Measurements from ENCODE around the gene TNFRSF25. TPM values are rescaled to one million over a fixed set of nuclear protein-coding genes. Genes with fewer than 3 reads are reported as not detected.

TNFRSF25 gene
- total RNA-seq, 1 experiment from 2014 or later: 19.4 TPM

DNA sequence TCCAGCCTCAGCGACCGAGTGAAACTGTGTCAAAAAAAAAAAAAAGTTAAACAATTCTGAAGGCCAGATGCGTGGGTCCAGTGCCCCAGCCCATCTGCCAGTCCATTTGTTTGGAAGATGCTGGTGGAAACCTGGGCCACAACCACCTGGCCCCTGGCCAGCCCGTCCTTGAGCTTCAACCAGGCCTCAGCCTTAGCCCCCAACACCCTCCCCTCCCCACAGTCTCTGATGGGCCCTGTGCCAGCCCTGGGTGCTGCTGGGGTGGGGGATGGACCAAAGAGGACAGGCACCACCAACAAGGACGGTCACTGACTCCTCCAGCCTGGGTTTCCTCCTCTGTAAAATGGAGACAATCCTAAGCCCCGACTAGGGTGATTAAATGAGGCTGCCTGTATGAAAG lies 45.1 kb upstream of the TNFRSF25 start:
- H2BK20ac ChIP-seq (ENCODE audit: low read depth, low read length, poor library complexity, severe bottlenecking): no peak overlapping the region

More for the DNA sequence above, 45.1 kb upstream of the TNFRSF25 start:
- H3K56ac ChIP-seq (ENCODE audit: insufficient read length, low read depth, low read length): no peak overlapping the region
- Mint-ChIP-seq H3K27ac (no peak overlapping the region), H3K9me3 (no peaks in the 10 kb centered on the region), H3K4me3 (no peak overlapping the region), H3K27me3 (ENCODE audit: low read depth) (no peaks in the 10 kb centered on the region), H3K4me1 (peaks cover 0 to 3% of the 10 kb centered on the region in 2 experiments; a peak in 2 of 4 replicates), H3K36me3 (ENCODE audit: insufficient read depth in 1 of 3, low read depth in 3 of 3) (no peaks in the 10 kb centered on the region)
- no peaks in the 10 kb centered on the region for H3K79me2 ChIP-seq (ENCODE audit: insufficient read depth, low read length)
- H2BK12ac ChIP-seq (ENCODE audit: insufficient read length, low read depth, low read length): no peak overlapping the region
- H3K79me1 ChIP-seq (ENCODE audit: insufficient read depth, low read depth, low read length, poor library complexity, severe bottlenecking): no peaks in the 10 kb centered on the region
- no peaks in the 10 kb centered on the region for H3K27me3 ChIP-seq (ENCODE audit: insufficient read depth, low read length)
- no peaks in the 10 kb centered on the region for H3K4me1 ChIP-seq (ENCODE audit: insufficient read depth, low read length)
- no peak for TF ChIP-seq CTCF (conservative IDR thresholded peaks at IDR 0.05)
- H2AK5ac ChIP-seq (ENCODE audit: insufficient read length, low read length): no peak overlapping the region
- no peak overlapping the region for H3K27ac ChIP-seq (ENCODE audit: insufficient read length, low read depth, low read length)
- no peak overlapping the region for H4K8ac ChIP-seq (replicated peaks; ENCODE audit: insufficient read length, low read depth, low read length)
- H2AFZ ChIP-seq (ENCODE audit: low read length): no peak overlapping the region
- no peak overlapping the region for H3K4me2 ChIP-seq (ENCODE audit: insufficient read depth, insufficient read length, low read length)
- H3K18ac ChIP-seq (ENCODE audit: insufficient read length, low read depth, low read length): no peak overlapping the region
- no peak for DNase-seq
- no peak overlapping the region for H4K91ac ChIP-seq (ENCODE audit: insufficient read length, low read depth, low read length)
- no peak overlapping the region for H3K14ac ChIP-seq (ENCODE audit: insufficient read depth, low read length)
- no CpG with 5 or more reads among the region's 6 CpGs for WGBS (ENCODE audit: extremely low coverage, insufficient read length, low lambda C conversion rate)
- H4K20me1 ChIP-seq (ENCODE audit: control insufficient read depth, insufficient read depth, insufficient read length): no peaks in the 10 kb centered on the region
- H3K23me2 ChIP-seq (ENCODE audit: insufficient read length, low read depth, low read length, poor library complexity, severe bottlenecking): no peaks in the 10 kb centered on the region
- H3K9ac ChIP-seq (ENCODE audit: extremely low read depth, insufficient read length, low read length): no peak overlapping the region
- no peak overlapping the region for H2BK5ac ChIP-seq (ENCODE audit: insufficient read length, low read length)
- no peak overlapping the region for H3T11ph ChIP-seq (ENCODE audit: low read length)
- H4K5ac ChIP-seq (ENCODE audit: insufficient read length, low read depth, low read length): no peak overlapping the region
- no peak overlapping the region for H2BK120ac ChIP-seq (ENCODE audit: low read depth, low read length, poor library complexity, severe bottlenecking)
- no peaks in the 10 kb centered on the region for H3K9me3 ChIP-seq (ENCODE audit: control insufficient read depth, low read depth, low read length)
- H3K4ac ChIP-seq (ENCODE audit: low read depth, low read length): no peak overlapping the region
- H3K23ac ChIP-seq (ENCODE audit: insufficient read length, low read depth, low read length): no peak overlapping the region
- no peak overlapping the region for H2BK15ac ChIP-seq (ENCODE audit: low read depth, low read length)

Data from H9 (cell line).